GM12878 (cell line): Measurements from ENCODE around the gene FGGY. TPM values are rescaled to one million over a fixed set of nuclear protein-coding genes. Genes with fewer than 3 reads are reported as not detected.

Experiments used
- ATAC-seq: fragments of 200-7000 bp; cut with Tn5 transposase; 3 replicates; pipeline ENCODE4 v1.9.1; 2020; ENCODE audit warnings: mild to moderate bottlenecking, moderate library complexity
- BruUV-seq: library from RNA; stranded (reverse); fragments of 400-500 nt; replicated peaks from 2 replicates; lab custom pipeline; 2021; lab: Mats Ljungman, UMichigan
- CTCF ChIA-PET: fragments of 300-600 bp; sonication (Branson Sonifier 250); formaldehyde crosslinking; extraction: SDS; loops from one replicate; lab custom pipeline; 2021; ENCODE audit warnings: inconsistent platforms; lab: Yijun Ruan, JAX
- POLR2A ChIA-PET: fragments of 350-600 bp; formaldehyde crosslinking; extraction: SDS; loops from one replicate; lab custom pipeline; 2021; ENCODE audit warnings: inconsistent platforms; lab: Charles Lee
- RAD21 ChIA-PET: fragments of 300-600 bp; sonication (Branson Sonifier 250); formaldehyde crosslinking; loops from one replicate; lab custom pipeline; 2023; ENCODE audit warnings: antibody characterized with exemption; ENCODE audit not compliant: unreplicated experiment; lab: Charles Lee
- SMC1A ChIA-PET: fragments of 300-600 bp; sonication (Branson Sonifier 250); formaldehyde crosslinking; loops from one replicate; lab custom pipeline; 2023; ENCODE audit not compliant: unreplicated experiment, uncharacterized antibody; lab: Charles Lee
- DNase-seq: peaks from one replicate; pipeline ENCODE4 v3.0.0-alpha.2; 2011; ENCODE audit warnings: low read depth, low spot score
- FAIRE-seq: peaks from 3 replicates; lab custom pipeline; 2011; peaks lifted over from hg19 to GRCh38; lab: Jason Lieb, UNC
- H2AFZ ChIP-seq: 2 replicates; pipeline ENCODE4 v1.6.0; 2011; ENCODE audit warnings: low read depth, low read length, control low read depth; ENCODE audit not compliant: control insufficient read depth
- H3K27ac ChIP-seq: 2 replicates; pipeline ENCODE4 v1.5.1; 2011; ENCODE audit warnings: control low read depth; ENCODE audit not compliant: control insufficient read depth, insufficient read depth
- H3K27me3 ChIP-seq, 2 experiments: replicated peaks in 1 of 2; 2 replicates each; pipeline versions ENCODE4 v1.6.0 to v1.6.1; 2011; ENCODE audit warnings: low read length in 1 of 2; ENCODE audit not compliant: control insufficient read depth in 2 of 2, insufficient read depth in 2 of 2
- H3K36me3 ChIP-seq, 2 experiments: 2 replicates each; pipeline ENCODE4 v1.5.1; 2011; ENCODE audit warnings: low read length in 1 of 2; ENCODE audit not compliant: control insufficient read depth in 2 of 2, insufficient read depth in 2 of 2
- H3K4me1 ChIP-seq: 2 replicates; pipeline ENCODE4 v1.6.1; 2011; ENCODE audit warnings: mild to moderate bottlenecking, low read length, moderate library complexity, mixed read lengths; ENCODE audit not compliant: control insufficient read depth, insufficient read depth
- H3K4me2 ChIP-seq: 2 replicates; pipeline ENCODE4 v1.6.0; 2011; ENCODE audit warnings: control low read depth; ENCODE audit not compliant: control insufficient read depth, insufficient read depth
- H3K4me3 ChIP-seq: fragments of 200-600 bp; sonication (generic); 2 replicates; pipeline ENCODE4 v1.5.1; 2016
- H3K79me2 ChIP-seq: 2 replicates; pipeline ENCODE4 v1.6.0; 2011; ENCODE audit warnings: low read length; ENCODE audit not compliant: control insufficient read depth, insufficient read depth
- H3K9ac ChIP-seq: 2 replicates; pipeline ENCODE4 v1.8.0; 2011; ENCODE audit warnings: low read length, control low read depth, mixed read lengths; ENCODE audit not compliant: control insufficient read depth, insufficient read depth
- H3K9me3 ChIP-seq: replicated peaks from 3 replicates; pipeline ENCODE4 v1.5.1; 2011; ENCODE audit warnings: mild to moderate bottlenecking, low read length; ENCODE audit not compliant: control insufficient read depth, insufficient read depth
- H4K20me1 ChIP-seq: 2 replicates; pipeline ENCODE4 v1.6.0; 2011; ENCODE audit not compliant: control insufficient read depth, insufficient read depth
- NFXL1 ChIP-seq: fragments of 450-650 bp; IDR thresholded peaks from 2 replicates; pipeline ENCODE4 v1.6.1; 2017; ENCODE audit warnings: antibody characterized with exemption, mild to moderate bottlenecking, borderline replicate concordance
- PAX8 ChIP-seq: fragments of 450-650 bp; IDR thresholded peaks from 2 replicates; pipeline ENCODE4 v1.6.1; 2017; ENCODE audit warnings: mild to moderate bottlenecking, moderate library complexity
- PRDM15 ChIP-seq: fragments of 450-650 bp; formaldehyde crosslinking; IDR thresholded peaks from 2 replicates; pipeline ENCODE4 v1.4.0; 2020; ENCODE audit warnings: mild to moderate bottlenecking, moderate library complexity
- SKIL ChIP-seq: fragments of 450-650 bp; IDR thresholded peaks from 2 replicates; pipeline ENCODE4 v1.6.1; 2017; ENCODE audit warnings: mild to moderate bottlenecking, low read depth, inconsistent platforms; ENCODE audit not compliant: poor library complexity, severe bottlenecking
- ZBTB40 ChIP-seq: fragments of 450-650 bp; IDR thresholded peaks from 2 replicates; pipeline ENCODE4 v1.6.1; 2016; ENCODE audit warnings: mild to moderate bottlenecking, moderate library complexity, borderline replicate concordance
- WGBS: methylation state at CpG from one replicate; pipeline ENCODE4 v1.1.6; 2016; ENCODE audit warnings: low lambda C conversion rate; ENCODE audit not compliant: insufficient replicate concordance, insufficient coverage; ENCODE audit errors: missing lambda C conversion rate; 5-methylcytosine and 5-hydroxymethylcytosine counted together
- in situ Hi-C: fragments of 300-500 bp; cut with MboI; formaldehyde crosslinking; loops from 9 replicates; pipeline ENCODE4 v1.14.3; 2018; ENCODE audit warnings: mixed read lengths
- intact Hi-C: fragments of 100-400 bp; cut with micrococcal nuclease; formaldehyde crosslinking; loops from one replicate; pipeline ENCODE4 v1.14.2; 2022; ENCODE audit not compliant: unreplicated experiment
- polyA plus RNA-seq, 11 experiments: library from polyadenylated mRNA; depleted of rRNA in 4 of 11; unstranded in 6 of 11; stranded (reverse) in 5 of 11; fragments of >200 nt; fragmentation: Nextera tagmentation in 4 of 11; fragmentation: Illumina TruSeq in 1 of 11; extraction: Ambion mirVana in 4 of 11; extraction: Trizol in 1 of 11; gene quantifications; 1 replicate in 1 of 11; 2 replicates in 10 of 11; pipeline versions ENCODE4 v1.2.1 to v1.2.3, GENCODE V29; 2011 to 2016; ENCODE audit warnings: inconsistent platforms in 2 of 11, missing spikeins in 2 of 11, low read depth in 1 of 11
- total RNA-seq, 4 experiments: library from RNA; depleted of rRNA in 3 of 4; stranded (reverse); fragments of >200 nt in 3 of 4; fragmentation: Illumina TruSeq in 1 of 4; extraction: Trizol in 1 of 4; gene quantifications; 2 replicates each; pipeline versions ENCODE4 v1.2.1 to v1.2.3, GENCODE V29; 2013 to 2021

Gene FGGY
- total and polyA plus RNA-seq, 10 of the 15 experiments (the other 5 are each of a cell fraction or from before 2014, with no cell fraction given) = 6.2 to 11.9 (median 7.5) TPM

- H4K20me1 ChIP-seq = no peaks in the 10 kb centered on the region
- no TSS peak for BruUV-seq
- intact Hi-C loops (no loop called here), in situ Hi-C loops (no loop called here)
- H2AFZ ChIP-seq = no peak overlapping the region
- no peak for TF ChIP-seq PAX8
- TF ChIP-seq PRDM15 = no peak
- no peaks in the 10 kb centered on the region for H3K9me3 ChIP-seq
- DNase-seq = no peak
- FAIRE-seq = no peak
- H3K79me2 ChIP-seq = no peaks in the 10 kb centered on the region
- H3K4me1 ChIP-seq = no peaks in the 10 kb centered on the region
- ChIA-PET SMC1A (interaction anchor here (2.1 to 3.4 kb wide), 2 partner anchors 12 kb away, joined by 9 to 16 read pairs; no protein-coding TSS in a partner anchor), RAD21 (interaction anchor here (1.2 to 1.5 kb wide), 3 partner anchors 11 to 16 kb away, joined by 3 read pairs; no protein-coding TSS in a partner anchor), CTCF (interaction anchor here (1.6 to 2.1 kb wide), 3 partner anchors 11 to 73 kb away, joined by 3 to 17 read pairs (median 5); no protein-coding TSS in a partner anchor), POLR2A (no interaction called here)
- no peak overlapping the region for H3K4me3 ChIP-seq
- no peak overlapping the region for H3K27ac ChIP-seq
- 46% methylated on average over 2 of the region's 2 CpGs for WGBS
- no peaks in the 10 kb centered on the region for H3K36me3 ChIP-seq
- no peak overlapping the region for H3K4me2 ChIP-seq
- H3K27me3 ChIP-seq = no peaks in the 10 kb centered on the region
- no peak for ATAC-seq
- H3K9ac ChIP-seq = no peak overlapping the region
These were observed 389.7 kb downstream of the FGGY start for GRCh38 chr1:59686574-59686973.

- no peak overlapping the region for H2AFZ ChIP-seq
- SMC1A ChIA-PET = interaction anchor here (3.4 kb wide), 1 partner anchor 12 kb away, joined by 16 read pairs; no protein-coding TSS in a partner anchor
- WGBS = 94% methylated on average over 2 of the region's 2 CpGs
- CTCF ChIA-PET = interaction anchor here (1.6 to 2.1 kb wide), 3 partner anchors 10 to 72 kb away, joined by 3 to 17 read pairs (median 5); no protein-coding TSS in a partner anchor
- BruUV-seq = no TSS peak
- no peaks in the 10 kb centered on the region for H3K4me1 ChIP-seq
- RAD21 ChIA-PET = interaction anchor here (1.2 to 1.5 kb wide), 2 partner anchors 11 to 15 kb away, joined by 3 read pairs; no protein-coding TSS in a partner anchor
- no peak overlapping the region for H3K4me2 ChIP-seq
- H3K27ac ChIP-seq = no peak overlapping the region
- no peak overlapping the region for H3K9ac ChIP-seq
- POLR2A ChIA-PET = no interaction called here
- FAIRE-seq (no peak), DNase-seq (no peak), ATAC-seq (no peak)
- in situ Hi-C loops (no loop called here), intact Hi-C loops (no loop called here)
- H3K36me3 ChIP-seq = no peaks in the 10 kb centered on the region
- H3K79me2 ChIP-seq = no peaks in the 10 kb centered on the region
- no peaks in the 10 kb centered on the region for H4K20me1 ChIP-seq
- H3K27me3 ChIP-seq = no peaks in the 10 kb centered on the region
- no peak overlapping the region for H3K4me3 ChIP-seq
- no peaks in the 10 kb centered on the region for H3K9me3 ChIP-seq
- TF ChIP-seq ZBTB40 (no peak), NFXL1 (no peak), SKIL (no peak), PAX8 (no peak)
These were observed 390.2 kb downstream of the FGGY start for GRCh38 chr1:59687081-59687480.
